ENCODE results near the gene GJB4. TPM values are rescaled to one million over a fixed set of nuclear protein-coding genes. Genes with fewer than 3 reads are reported as not detected.

The GJB4 gene
- total RNA-seq, 1 donor from 2014 or later, result not detected

- Histone ChIP-seq H3K36me3 (no peaks in the 10 kb centered on the region), H3K4me2 (no peak overlapping the region), H3F3A (ENCODE audit: low read depth) (no peaks in the 10 kb centered on the region), H3K9me3 (ENCODE audit: low read depth) (no peaks in the 10 kb centered on the region), H3K4me3 (no peak overlapping the region), H3K27ac (no peak overlapping the region), H3K27me3 (no peaks in the 10 kb centered on the region), H3K9ac (no peak overlapping the region), H4K20me1 (ENCODE audit: low read depth) (no peaks in the 10 kb centered on the region), H2AFZ (replicated peaks) (no peak overlapping the region), H3K79me2 (ENCODE audit: low read depth) (no peaks in the 10 kb centered on the region), H3K4me1 (no peaks in the 10 kb centered on the region)
- no peak for TF ChIP-seq CTCF (IDR thresholded peaks at IDR 0.05)
- TF ChIP-seq EZH2 (IDR thresholded peaks at IDR 0.05), result no peak
- TF ChIP-seq EZH2phosphoT487 (IDR thresholded peaks at IDR 0.05), result no peak
- Mint-ChIP-seq H3K4me3 (no peak overlapping the region), H3K4me1 (peaks cover 2% of the 10 kb centered on the region), H3K36me3 (no peaks in the 10 kb centered on the region), H3K9me3 (no peaks in the 10 kb centered on the region), H3K27me3 (ENCODE audit: insufficient read depth, low read depth) (peaks cover 23% of the 10 kb centered on the region), H3K27ac (no peak overlapping the region)
- no peak for DNase-seq (ENCODE audit: low spot score)
Measured at GRCh38 chr1:34715139-34715538, 44.4 kb upstream of the GJB4 start.

- H3K27me3 ChIP-seq, result peaks cover 15% of the 10 kb centered on the region
- no peaks in the 10 kb centered on the region for H3K9me3 ChIP-seq (ENCODE audit: low read depth)
- no peak overlapping the region for H3K4me2 ChIP-seq
- Mint-ChIP-seq H3K36me3 (no peaks in the 10 kb centered on the region), H3K9me3 (no peaks in the 10 kb centered on the region), H3K27me3 (ENCODE audit: insufficient read depth, low read depth) (peaks cover 11% of the 10 kb centered on the region), H3K27ac (no peak overlapping the region), H3K4me3 (no peak overlapping the region), H3K4me1 (no peaks in the 10 kb centered on the region)
- H4K20me1 ChIP-seq (ENCODE audit: low read depth), result no peaks in the 10 kb centered on the region
- no peak overlapping the region for H3K27ac ChIP-seq
- no peak overlapping the region for H2AFZ ChIP-seq (replicated peaks)
- no peaks in the 10 kb centered on the region for H3K79me2 ChIP-seq (ENCODE audit: low read depth)
- no peak overlapping the region for H3K4me3 ChIP-seq
- H3K4me1 ChIP-seq, result no peaks in the 10 kb centered on the region
- no peak overlapping the region for H3K9ac ChIP-seq
- DNase-seq (ENCODE audit: low spot score), result no peak
- no peaks in the 10 kb centered on the region for H3F3A ChIP-seq (ENCODE audit: low read depth)
- TF ChIP-seq EZH2 (IDR thresholded peaks at IDR 0.05) (no peak), EZH2phosphoT487 (IDR thresholded peaks at IDR 0.05) (no peak), CTCF (IDR thresholded peaks at IDR 0.05) (no peak)
- H3K36me3 ChIP-seq, result no peaks in the 10 kb centered on the region
Measured at GRCh38 chr1:34721241-34721640, 38.3 kb upstream of the GJB4 start.

- Mint-ChIP-seq H3K36me3 (no peaks in the 10 kb centered on the region), H3K4me1 (no peaks in the 10 kb centered on the region), H3K27ac (no peak overlapping the region), H3K9me3 (no peaks in the 10 kb centered on the region), H3K27me3 (ENCODE audit: insufficient read depth, low read depth) (peaks cover 11% of the 10 kb centered on the region), H3K4me3 (no peak overlapping the region)
- no peaks in the 10 kb centered on the region for H3K9me3 ChIP-seq (ENCODE audit: low read depth)
- TF ChIP-seq EZH2phosphoT487 (IDR thresholded peaks at IDR 0.05), result no peak
- no peaks in the 10 kb centered on the region for H4K20me1 ChIP-seq (ENCODE audit: low read depth)
- H3K79me2 ChIP-seq (ENCODE audit: low read depth), result no peaks in the 10 kb centered on the region
- no peak overlapping the region for H3K9ac ChIP-seq
- no peak overlapping the region for H3K4me3 ChIP-seq
- H3K4me1 ChIP-seq, result no peaks in the 10 kb centered on the region
- H3K27ac ChIP-seq, result no peak overlapping the region
- peaks cover 15% of the 10 kb centered on the region for H3K27me3 ChIP-seq
- H3F3A ChIP-seq (ENCODE audit: low read depth), result no peaks in the 10 kb centered on the region
- H3K36me3 ChIP-seq, result no peaks in the 10 kb centered on the region
- no peak overlapping the region for H3K4me2 ChIP-seq
- no peak overlapping the region for H2AFZ ChIP-seq (replicated peaks)
- no peak for DNase-seq (ENCODE audit: low spot score)
Measured at GRCh38 chr1:34721646-34722355, 37.7 kb upstream of the GJB4 start.

- H3K27ac ChIP-seq, result no peak overlapping the region
- H3K79me2 ChIP-seq (ENCODE audit: low read depth), result no peaks in the 10 kb centered on the region
- no peak for TF ChIP-seq EZH2 (IDR thresholded peaks at IDR 0.05)
- no peak for TF ChIP-seq CTCF (IDR thresholded peaks at IDR 0.05)
- no peak overlapping the region for H3K9ac ChIP-seq
- no peaks in the 10 kb centered on the region for H3K36me3 ChIP-seq
- H3K27ac Mint-ChIP-seq, result no peak overlapping the region
- no peaks in the 10 kb centered on the region for H3K4me1 ChIP-seq
- no peak overlapping the region for H2AFZ ChIP-seq (replicated peaks)
- no peak overlapping the region for H3K4me3 ChIP-seq
- H4K20me1 ChIP-seq (ENCODE audit: low read depth), result no peaks in the 10 kb centered on the region
- H3K36me3 Mint-ChIP-seq, result no peaks in the 10 kb centered on the region
- H3K9me3 ChIP-seq (ENCODE audit: low read depth), result no peaks in the 10 kb centered on the region
- H3K4me1 Mint-ChIP-seq, result no peaks in the 10 kb centered on the region
- H3K4me3 Mint-ChIP-seq, result no peak overlapping the region
- no peaks in the 10 kb centered on the region for H3K9me3 Mint-ChIP-seq
- H3K27me3 Mint-ChIP-seq (ENCODE audit: insufficient read depth, low read depth), result peaks cover 11% of the 10 kb centered on the region
- H3K4me2 ChIP-seq, result no peak overlapping the region
- DNase-seq (ENCODE audit: low spot score), result no peak
- peaks cover 15% of the 10 kb centered on the region for H3K27me3 ChIP-seq
- H3F3A ChIP-seq (ENCODE audit: low read depth), result no peaks in the 10 kb centered on the region
Measured at GRCh38 chr1:34726861-34727260, 32.7 kb upstream of the GJB4 start.

All from neural progenitor cell (in vitro differentiated cells).